Stomach smooth muscle (tissue), 2 donors: Measurements from ENCODE around the gene YEATS2.

Experiments
- H3K27ac ChIP-seq: one replicate; pipeline ENCODE4 v1.7.0; 2013; ENCODE audit warnings: mild to moderate bottlenecking, low read length, inconsistent platforms
- H3K27me3 ChIP-seq, 2 donors: one replicate each; pipeline ENCODE4 v1.7.0; 2013; ENCODE audit warnings: low read length in 2 of 2; ENCODE audit not compliant: insufficient read depth in 2 of 2, control insufficient read depth in 1 of 2
- H3K36me3 ChIP-seq, 2 donors: one replicate each; pipeline ENCODE4 v1.7.0; 2013; ENCODE audit warnings: low read length in 2 of 2; ENCODE audit not compliant: control insufficient read depth in 2 of 2, insufficient read depth in 2 of 2
- H3K4me1 ChIP-seq: one replicate; pipeline ENCODE4 v1.7.0; 2013; ENCODE audit warnings: low read length; ENCODE audit not compliant: control insufficient read depth, insufficient read depth
- H3K4me3 ChIP-seq, 2 donors: one replicate each; pipeline ENCODE4 v1.7.0; 2013; ENCODE audit warnings: low read length in 2 of 2
- H3K9ac ChIP-seq, 2 donors: one replicate each; pipeline ENCODE4 v1.7.0; 2013; ENCODE audit warnings: low read length in 2 of 2, mild to moderate bottlenecking in 1 of 2
- H3K9me3 ChIP-seq, 2 donors: one replicate each; pipeline ENCODE4 v1.7.0; 2013; ENCODE audit warnings: low read length in 2 of 2; ENCODE audit not compliant: control insufficient read depth in 2 of 2
- donor health status: healthy.
- donor health status: Pancreatic carcinoma.

The YEATS2 gene

GRCh38 chr3:183810643-183811594 is 113.3 kb downstream of the YEATS2 start:
- H3K36me3 ChIP-seq = peaks cover 44 to 46% of the 10 kb centered on the region in 2 donors
- H3K4me3 ChIP-seq = no peak overlapping the region
- no peak overlapping the region for H3K9ac ChIP-seq
- no peaks in the 10 kb centered on the region for H3K4me1 ChIP-seq
- H3K27ac ChIP-seq = no peak overlapping the region
- no peaks in the 10 kb centered on the region for H3K9me3 ChIP-seq
- H3K27me3 ChIP-seq = no peaks in the 10 kb centered on the region

DNA sequence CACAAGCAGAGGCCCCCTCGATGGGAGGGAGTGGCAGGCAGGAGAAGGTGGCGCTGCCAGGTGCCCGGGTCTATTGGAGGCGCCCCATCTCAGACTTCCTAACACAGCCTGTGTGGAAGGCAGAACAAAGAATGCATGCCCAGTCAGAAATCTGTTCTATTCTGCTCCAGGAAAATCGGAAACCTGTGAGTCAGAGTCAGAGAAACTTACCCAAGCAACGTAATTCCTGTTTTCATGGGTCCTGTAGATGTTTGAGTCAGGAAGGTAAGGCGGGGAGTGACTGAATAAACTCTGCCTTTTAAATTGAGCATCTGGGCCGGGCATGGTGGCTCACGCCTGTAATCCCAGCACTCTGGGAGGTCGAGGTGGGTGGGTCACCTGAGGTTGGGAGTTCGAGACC is 114.0 kb downstream of the YEATS2 start:
- H3K9ac ChIP-seq = no peak overlapping the region
- no peaks in the 10 kb centered on the region for H3K27me3 ChIP-seq
- no peak overlapping the region for H3K27ac ChIP-seq
- H3K4me3 ChIP-seq = no peak overlapping the region
- peaks cover 40 to 47% of the 10 kb centered on the region in 2 donors for H3K36me3 ChIP-seq
- H3K9me3 ChIP-seq = no peaks in the 10 kb centered on the region
- H3K4me1 ChIP-seq = no peaks in the 10 kb centered on the region

DNA sequence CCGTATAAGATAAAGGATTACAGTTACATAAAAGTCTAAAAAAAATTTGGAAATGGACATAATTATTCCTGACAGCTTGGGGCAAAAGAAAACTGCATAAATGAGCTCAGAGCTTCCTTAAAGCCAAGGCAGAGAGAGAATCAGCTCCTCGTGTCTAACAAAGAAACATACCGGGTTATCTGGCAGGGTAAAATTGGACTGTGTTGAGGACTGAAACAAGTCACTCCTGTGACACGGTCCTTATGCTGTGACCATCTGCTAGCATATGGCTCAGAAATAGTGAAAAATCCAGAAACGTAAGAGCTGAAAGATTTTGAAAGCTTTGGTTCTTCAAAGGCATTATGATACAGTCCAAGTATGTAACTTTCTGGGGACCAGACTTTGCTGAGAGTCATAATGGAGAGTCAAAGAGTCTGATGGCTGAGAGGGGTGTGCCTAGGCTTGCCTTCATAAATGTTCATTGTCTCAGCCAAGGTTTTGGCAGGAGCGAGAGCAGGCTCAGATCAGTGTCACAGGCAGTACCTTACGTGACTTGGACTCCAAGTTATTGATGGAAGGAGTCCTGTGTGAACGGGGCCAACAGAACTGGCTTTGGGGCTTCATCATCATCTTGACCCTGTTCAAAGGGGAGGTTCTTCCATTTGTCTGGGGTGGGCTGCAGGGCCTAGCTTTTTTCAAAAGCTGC is 115.3 kb downstream of the YEATS2 start:
- Histone ChIP-seq H3K9me3 (no peaks in the 10 kb centered on the region), H3K27me3 (no peaks in the 10 kb centered on the region), H3K36me3 (peaks cover 28 to 36% of the 10 kb centered on the region in 2 donors), H3K4me3 (no peak overlapping the region), H3K9ac (no peak overlapping the region), H3K27ac (no peak overlapping the region), H3K4me1 (no peaks in the 10 kb centered on the region)

- Histone ChIP-seq H3K27me3 (no peaks in the 10 kb centered on the region), H3K9ac (no peak overlapping the region), H3K27ac (no peak overlapping the region), H3K4me3 (no peak overlapping the region), H3K9me3 (no peaks in the 10 kb centered on the region), H3K4me1 (no peaks in the 10 kb centered on the region), H3K36me3 (peaks cover 20 to 29% of the 10 kb centered on the region in 2 donors)
Measured at GRCh38 chr3:183814240-183814639, 116.6 kb downstream of the YEATS2 start.

GRCh38 chr3:183815563-183815940 is 118.0 kb downstream of the YEATS2 start:
- no peak overlapping the region for H3K4me3 ChIP-seq
- H3K4me1 ChIP-seq = no peaks in the 10 kb centered on the region
- no peak overlapping the region for H3K27ac ChIP-seq
- H3K27me3 ChIP-seq = no peaks in the 10 kb centered on the region
- no peaks in the 10 kb centered on the region for H3K9me3 ChIP-seq
- no peak overlapping the region for H3K9ac ChIP-seq
- H3K36me3 ChIP-seq = peaks cover 7 to 16% of the 10 kb centered on the region in 2 donors

DNA sequence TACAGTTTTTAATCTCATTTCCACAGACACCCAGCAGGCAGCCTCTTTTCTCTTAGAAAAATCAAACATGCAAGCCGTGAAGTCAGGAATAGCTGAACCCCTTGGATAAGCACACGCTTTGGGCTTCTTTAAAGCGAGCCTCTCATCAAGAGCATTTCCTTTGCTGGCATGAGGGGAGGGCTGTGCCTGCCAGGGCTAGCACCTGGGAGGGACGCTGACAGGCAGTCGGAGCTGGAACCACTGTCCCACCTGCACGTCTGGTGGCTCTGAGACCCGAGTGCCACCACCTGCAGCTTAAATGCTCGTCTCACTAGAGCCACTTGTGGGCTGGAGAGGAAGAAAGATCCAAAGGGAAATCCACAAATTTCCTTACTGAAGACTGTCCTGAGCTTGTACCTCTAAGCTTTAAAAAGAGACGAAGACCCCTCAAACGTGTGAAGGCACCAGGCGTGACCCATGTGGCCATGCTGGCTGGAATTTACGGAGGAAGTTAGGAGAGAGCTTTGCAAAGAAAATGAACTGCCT is 118.4 kb downstream of the YEATS2 start:
- Histone ChIP-seq H3K27me3 (no peaks in the 10 kb centered on the region), H3K27ac (no peak overlapping the region), H3K4me1 (no peaks in the 10 kb centered on the region), H3K9ac (no peak overlapping the region), H3K36me3 (peaks cover 2 to 13% of the 10 kb centered on the region in 2 donors), H3K4me3 (no peak overlapping the region), H3K9me3 (no peaks in the 10 kb centered on the region)

DNA sequence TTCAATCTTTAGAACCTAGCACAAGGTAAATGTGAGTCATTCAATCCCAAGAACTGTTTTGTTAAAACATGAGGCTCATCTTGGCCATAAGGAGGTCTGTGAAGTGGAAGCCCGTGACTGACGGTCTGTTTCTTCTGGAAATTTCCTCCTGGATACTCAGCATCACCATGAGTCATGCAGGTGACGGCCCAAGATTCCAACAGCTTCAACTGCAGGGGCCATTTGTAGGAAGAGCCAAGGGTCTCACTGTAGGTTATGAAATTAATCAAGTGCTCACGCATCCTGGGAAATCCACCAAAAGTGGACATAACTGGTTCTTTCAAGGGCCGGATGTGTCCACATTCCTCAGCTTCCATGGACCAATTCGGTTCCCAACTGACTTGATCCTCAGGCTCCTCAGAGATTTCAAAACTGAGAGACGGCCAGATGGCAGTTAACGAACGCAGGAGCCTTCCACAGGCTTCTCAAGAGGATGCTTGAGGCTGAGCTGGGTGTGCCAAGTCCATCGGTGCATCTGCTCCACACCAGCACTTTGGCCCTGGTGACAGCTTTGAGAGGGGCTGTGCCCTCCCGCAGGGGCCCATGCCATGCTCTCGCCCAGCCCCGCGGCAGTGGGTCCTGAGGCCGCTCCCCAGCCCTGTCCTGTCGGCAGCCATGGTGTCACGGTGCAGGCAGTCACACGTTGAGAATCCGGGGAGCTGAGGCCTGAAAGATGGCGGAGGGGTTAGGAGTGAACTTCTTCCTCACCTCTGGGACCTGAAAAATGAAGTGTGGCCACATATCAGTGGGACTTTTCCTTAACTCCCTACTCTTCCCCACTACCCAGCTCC is 119.3 kb downstream of the YEATS2 start:
- H3K9me3 ChIP-seq = no peaks in the 10 kb centered on the region
- H3K9ac ChIP-seq = no peak overlapping the region
- no peak overlapping the region for H3K4me3 ChIP-seq
- no peaks in the 10 kb centered on the region for H3K4me1 ChIP-seq
- peaks cover 0 to 10% of the 10 kb centered on the region in 2 donors for H3K36me3 ChIP-seq
- no peak overlapping the region for H3K27ac ChIP-seq
- no peaks in the 10 kb centered on the region for H3K27me3 ChIP-seq

GRCh38 chr3:183817639-183818038 is 120.0 kb downstream of the YEATS2 start:
- Histone ChIP-seq H3K9ac (no peak overlapping the region), H3K36me3 (peaks cover 0 to 10% of the 10 kb centered on the region in 2 donors)

DNA sequence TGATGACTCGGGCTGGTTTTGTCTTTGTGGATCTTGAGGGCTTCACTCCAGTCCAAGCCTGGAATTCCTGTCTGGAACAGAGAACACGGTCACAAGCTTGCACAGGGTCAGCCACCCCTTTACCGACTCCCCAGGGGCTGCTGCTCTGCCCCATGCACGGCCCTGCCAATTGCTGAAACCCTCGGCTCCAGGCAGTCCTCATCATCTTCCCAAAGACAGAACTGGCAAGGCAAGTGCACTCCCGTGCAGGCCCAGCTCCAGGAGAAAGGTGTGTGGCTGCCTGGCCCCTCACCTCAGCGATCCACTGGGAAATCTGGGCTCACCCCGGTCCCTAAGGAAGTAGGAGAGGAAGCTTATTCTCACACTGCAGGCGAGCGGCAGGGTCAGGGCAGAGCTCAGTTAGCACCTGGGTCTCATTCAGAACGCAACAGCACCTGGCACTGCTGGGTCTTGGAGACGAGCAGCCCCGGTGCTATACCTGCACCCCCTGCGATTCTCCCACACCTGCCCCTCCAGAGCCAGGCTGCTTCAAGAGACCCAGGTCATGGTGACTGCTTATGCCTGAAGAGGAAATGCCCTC is 120.5 kb downstream of the YEATS2 start:
- peaks cover 0 to 10% of the 10 kb centered on the region in 2 donors for H3K36me3 ChIP-seq
- no peaks in the 10 kb centered on the region for H3K4me1 ChIP-seq
- H3K27me3 ChIP-seq = no peaks in the 10 kb centered on the region
- H3K4me3 ChIP-seq = no peak overlapping the region
- no peak overlapping the region for H3K27ac ChIP-seq
- no peak overlapping the region for H3K9ac ChIP-seq
- H3K9me3 ChIP-seq = no peaks in the 10 kb centered on the region

More at GRCh38 chr3:183817639-183818038, 120.0 kb downstream of the YEATS2 start:
- no peaks in the 10 kb centered on the region for H3K4me1 ChIP-seq
- H3K27me3 ChIP-seq = no peaks in the 10 kb centered on the region
- H3K9me3 ChIP-seq = no peaks in the 10 kb centered on the region
- H3K4me3 ChIP-seq = no peak overlapping the region
- no peak overlapping the region for H3K27ac ChIP-seq
